Hepatocyte (in vitro differentiated cells): ENCODE results near the gene PTCD1. TPM values are rescaled to one million over a fixed set of nuclear protein-coding genes. Genes with fewer than 3 reads are reported as not detected.
"Not testable (repeated sequence)": the region's sequence is repeated elsewhere in the genome, so short reads cannot be mapped to it uniquely, and the experiment has no call there.

Experiments used
- DNase-seq: peaks from one replicate; pipeline ENCODE4 v3.0.0-alpha.2; 2016; ENCODE audit warnings: low spot score
- H2AFZ ChIP-seq: fragments of 200-600 bp; sonication (generic); 2 replicates; pipeline ENCODE4 v1.6.0; 2016; ENCODE audit warnings: antibody characterized with exemption, mild to moderate bottlenecking
- H3K27ac ChIP-seq: fragments of 200-600 bp; sonication (generic); 2 replicates; pipeline ENCODE4 v1.5.1; 2016; ENCODE audit warnings: mild to moderate bottlenecking
- H3K27me3 ChIP-seq: fragments of 200-600 bp; sonication (generic); 2 replicates; pipeline ENCODE4 v1.6.1; 2016
- H3K36me3 ChIP-seq: fragments of 200-600 bp; sonication (generic); replicated peaks from 2 replicates; pipeline ENCODE4 v1.5.1; 2016; ENCODE audit warnings: low read depth; ENCODE audit not compliant: insufficient read depth
- H3K4me1 ChIP-seq: fragments of 200-600 bp; sonication (generic); 2 replicates; pipeline ENCODE4 v1.5.1; 2016; ENCODE audit warnings: mild to moderate bottlenecking, moderate library complexity; ENCODE audit not compliant: insufficient read depth
- H3K4me2 ChIP-seq: fragments of 200-600 bp; sonication (generic); 2 replicates; pipeline ENCODE4 v1.6.0; 2016
- H3K4me3 ChIP-seq: fragments of 200-600 bp; sonication (generic); 2 replicates; pipeline ENCODE4 v1.5.1; 2016; ENCODE audit warnings: mild to moderate bottlenecking
- H3K79me2 ChIP-seq: fragments of 200-600 bp; sonication (generic); 2 replicates; pipeline ENCODE4 v1.6.0; 2017; ENCODE audit warnings: mild to moderate bottlenecking
- H3K9me2 ChIP-seq: fragments of 200-600 bp; sonication (generic); replicated peaks from 2 replicates; pipeline ENCODE4 v1.6.0; 2017; ENCODE audit warnings: mild to moderate bottlenecking; ENCODE audit not compliant: insufficient read depth
- H3K9me3 ChIP-seq: fragments of 200-600 bp; sonication (generic); 2 replicates; pipeline ENCODE4 v1.5.1; 2016; ENCODE audit warnings: low read depth, mild to moderate bottlenecking
- H4K20me1 ChIP-seq: fragments of 200-600 bp; sonication (generic); 2 replicates; pipeline ENCODE4 v1.6.0; 2016; ENCODE audit warnings: mild to moderate bottlenecking; ENCODE audit not compliant: insufficient read depth, poor library complexity, severe bottlenecking
- CTCF ChIP-seq: fragments of 200-600 bp; sonication (generic); IDR thresholded peaks from 2 replicates; pipeline ENCODE4 v1.5.1; 2016; ENCODE audit warnings: antibody characterized with exemption, mild to moderate bottlenecking; ENCODE audit not compliant: poor library complexity
- EZH2 ChIP-seq: fragments of 200-600 bp; sonication (generic); IDR thresholded peaks from 2 replicates; pipeline ENCODE4 v1.6.1; 2016; ENCODE audit warnings: antibody characterized with exemption, mild to moderate bottlenecking, borderline replicate concordance
- EZH2phosphoT487 ChIP-seq: fragments of 200-600 bp; sonication (generic); IDR thresholded peaks from one replicate; pipeline ENCODE4 v1.6.1; 2018; ENCODE audit warnings: antibody characterized with exemption, mild to moderate bottlenecking, low read depth, moderate library complexity; ENCODE audit not compliant: unreplicated experiment, severe bottlenecking
- WGBS: methylation state at CpG from one replicate; pipeline ENCODE4 v1.1.6; 2016; ENCODE audit warnings: low lambda C conversion rate; ENCODE audit errors: missing lambda C conversion rate; 5-methylcytosine and 5-hydroxymethylcytosine counted together
- polyA plus RNA-seq: library from polyadenylated mRNA; unstranded; fragments of >200 nt; fragmentation: Nextera tagmentation; extraction: Ambion mirVana; gene quantifications from 2 replicates; pipeline ENCODE4 v1.2.1, GENCODE V29; 2016
- total RNA-seq: library from RNA; depleted of rRNA; stranded (reverse); fragments of >200 nt; gene quantifications from 2 replicates; pipeline ENCODE4 v1.2.3, GENCODE V29; 2014

The PTCD1 gene
- total and polyA plus RNA-seq, 2 experiments from 2014 or later: 10.8 to 11.3 TPM

DNA sequence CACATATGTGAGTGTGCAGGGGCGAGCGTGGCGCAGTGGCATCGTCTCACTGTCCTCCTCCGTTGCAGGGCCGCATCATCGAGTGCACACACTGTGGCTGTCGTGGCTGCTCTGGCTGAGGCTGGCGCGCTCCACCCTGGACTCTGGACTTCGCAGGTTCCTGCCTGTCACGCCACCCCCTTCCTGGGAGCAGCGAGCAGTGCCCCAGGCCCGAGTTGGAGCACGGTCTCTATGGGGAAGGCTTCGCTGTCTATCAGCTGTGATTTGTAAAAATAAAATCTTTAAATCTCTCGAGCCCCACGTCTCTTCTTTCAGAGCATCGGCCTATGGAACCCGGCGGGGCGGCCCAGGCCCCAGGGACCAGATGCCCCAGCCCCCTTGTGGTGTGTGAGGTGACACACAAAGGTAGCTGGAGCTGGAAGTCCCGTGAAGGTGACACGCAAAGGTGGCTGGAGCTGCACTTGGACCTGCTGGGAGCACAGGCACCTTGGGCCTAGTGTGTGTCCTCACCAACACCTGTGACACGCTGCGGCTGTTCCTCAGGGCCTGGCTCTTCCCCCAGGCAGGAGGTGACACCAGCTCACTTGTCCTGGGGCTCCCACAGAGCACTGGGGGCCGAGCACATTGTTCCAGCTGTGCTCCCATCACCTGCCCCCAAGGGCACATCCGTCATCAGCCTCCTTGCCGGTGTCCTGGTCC lies 19.1 kb downstream of the PTCD1 start:
- Histone ChIP-seq H3K4me1 (no peaks in the 10 kb centered on the region), H3K4me2 (no peak overlapping the region), H3K4me3 (no peak overlapping the region), H2AFZ (no peak overlapping the region), H3K36me3 (no peaks in the 10 kb centered on the region), H3K27ac (no peak overlapping the region), H4K20me1 (no peaks in the 10 kb centered on the region), H3K79me2 (peaks cover 3% of the 10 kb centered on the region), H3K9me2 (no peaks in the 10 kb centered on the region), H3K27me3 (no peaks in the 10 kb centered on the region), H3K9me3 (no peaks in the 10 kb centered on the region)
- no peak for DNase-seq
- TF ChIP-seq CTCF (no peak), EZH2phosphoT487 (no peak), EZH2 (no peak)
- 96% methylated on average over 29 of the region's 29 CpGs for WGBS

GRCh38 chr7:99418260-99418659 lies 20.3 kb downstream of the PTCD1 start:
- no peak overlapping the region for H2AFZ ChIP-seq
- no peak for DNase-seq
- H3K27ac ChIP-seq: no peak overlapping the region
- H3K4me3 ChIP-seq: no peak overlapping the region
- no peaks in the 10 kb centered on the region for H3K9me3 ChIP-seq
- no peaks in the 10 kb centered on the region for H4K20me1 ChIP-seq
- H3K9me2 ChIP-seq: no peaks in the 10 kb centered on the region
- H3K27me3 ChIP-seq: no peaks in the 10 kb centered on the region
- peaks cover 15% of the 10 kb centered on the region for H3K79me2 ChIP-seq
- H3K4me2 ChIP-seq: no peak overlapping the region
- no peaks in the 10 kb centered on the region for H3K4me1 ChIP-seq
- peaks cover 3% of the 10 kb centered on the region for H3K36me3 ChIP-seq
- TF ChIP-seq EZH2phosphoT487: no peak
- TF ChIP-seq EZH2: no peak
- no peak for TF ChIP-seq CTCF
- WGBS: 92% methylated on average over 9 of the region's 9 CpGs

DNA sequence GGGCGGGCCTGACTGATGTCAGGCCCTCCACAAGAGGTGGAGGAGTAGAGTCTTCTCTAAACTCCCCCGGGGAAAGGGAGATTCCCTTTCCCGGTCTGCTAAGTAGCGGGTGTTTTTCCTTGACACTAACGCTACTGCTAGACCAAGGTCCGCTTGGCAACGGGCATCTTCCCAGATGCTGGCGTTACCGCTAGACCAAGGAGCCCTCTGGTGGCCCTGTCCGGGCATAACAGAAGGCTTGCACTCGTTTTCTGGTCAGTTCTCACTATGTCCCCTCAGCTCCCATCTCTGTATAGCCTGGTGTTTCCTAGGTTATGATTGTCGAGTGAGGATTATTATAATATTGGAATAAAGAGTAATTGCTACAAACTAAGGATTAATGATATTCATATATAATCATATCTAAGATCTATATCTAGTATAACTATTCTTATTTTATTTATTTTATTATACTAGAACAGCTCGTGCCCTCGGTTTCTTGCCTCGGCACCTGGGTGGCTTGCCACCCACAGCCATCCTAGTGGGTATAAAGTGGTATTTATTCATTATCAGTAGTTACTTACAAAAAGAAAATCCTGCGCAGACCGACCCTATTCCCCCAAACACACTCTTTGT lies 23.0 kb downstream of the PTCD1 start:
- not testable (repeated sequence) for H3K27me3 ChIP-seq, H3K27ac ChIP-seq, H3K9me2 ChIP-seq, H4K20me1 ChIP-seq, H3K4me1 ChIP-seq, H2AFZ ChIP-seq, H3K9me3 ChIP-seq, H3K36me3 ChIP-seq, H3K4me3 ChIP-seq, H3K4me2 ChIP-seq
- H3K79me2 ChIP-seq: peaks cover 37% of the 10 kb centered on the region
- peak; percentile 50 for TF ChIP-seq CTCF
- 81% methylated on average over 17 of the region's 17 CpGs for WGBS
- peak; percentile 53 for DNase-seq
